GM12892 (cell line): Measurements from ENCODE around the gene CHST15.

ENCODE experiments used
- POLR2A ChIP-seq: IDR thresholded peaks from 2 replicates; pipeline ENCODE4 v1.6.1; 2011; ENCODE audit warnings: low read depth, low read length, control low read depth
- POLR2AphosphoS5 ChIP-seq: IDR thresholded peaks from 2 replicates; pipeline ENCODE4 v1.6.1; 2011; ENCODE audit warnings: low read depth, low read length, control low read depth
- TAF1 ChIP-seq: IDR thresholded peaks from 2 replicates; pipeline ENCODE4 v1.6.1; 2011; ENCODE audit warnings: low read depth, mild to moderate bottlenecking, control low read depth, low read length, borderline replicate concordance

DNA sequence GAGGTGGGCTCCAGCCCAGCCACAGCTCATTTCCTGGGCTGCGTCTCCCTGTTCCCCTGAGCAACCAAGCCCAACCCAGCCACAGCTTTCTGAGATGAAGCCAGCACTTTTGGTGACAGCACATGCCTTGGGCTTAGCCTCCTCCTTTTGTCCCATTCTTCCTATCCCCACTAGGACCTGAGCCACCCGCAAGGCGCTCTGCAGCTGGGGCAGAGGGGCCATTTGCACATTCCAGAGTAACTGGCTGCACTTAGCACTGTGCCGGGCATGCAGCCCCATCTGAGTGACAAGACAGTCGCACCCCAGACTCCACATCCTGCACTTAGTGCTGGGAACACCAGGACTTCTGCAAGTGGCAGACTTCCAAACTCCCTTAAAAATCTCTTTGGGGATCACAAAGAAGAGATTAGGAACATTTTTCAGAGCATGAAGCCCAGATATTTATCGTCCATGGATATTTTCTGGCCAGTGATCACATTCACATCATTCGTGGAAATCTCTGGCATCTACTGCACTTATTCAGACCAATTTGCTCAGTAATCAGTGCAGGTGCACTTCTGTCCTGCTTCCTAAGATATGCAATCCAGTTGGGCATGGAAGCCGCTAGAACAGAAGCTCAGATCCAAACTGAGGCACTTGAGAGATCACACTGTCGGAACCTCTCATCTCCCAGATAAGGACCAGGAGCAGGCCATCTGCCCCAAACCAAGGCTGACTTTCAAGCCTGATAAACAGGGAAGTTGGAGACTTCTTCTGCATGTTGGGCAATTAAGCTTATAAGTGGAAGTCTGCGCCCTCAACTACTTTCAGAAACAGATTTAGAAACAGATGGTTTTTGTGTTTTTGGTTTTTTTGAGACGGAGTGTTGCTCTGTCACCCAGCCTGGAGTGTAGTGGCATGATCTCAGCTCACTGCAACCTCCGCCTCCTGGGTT, 26.4 kb downstream of the CHST15 start:
- TF ChIP-seq TAF1, result no peak
- TF ChIP-seq POLR2AphosphoS5, result no peak
- no peak for TF ChIP-seq POLR2A
